DOHH2 (cell line): Measurements from ENCODE around the gene RNF111.
"Not testable (repeated sequence)": the region's sequence is repeated elsewhere in the genome, so short reads cannot be mapped to it uniquely, and the experiment has no call there.

Experiments
- H3F3A ChIP-seq: fragments of 200-600 bp; sonication (generic), shearing (Covaris generic); 2 replicates; pipeline ENCODE4 v1.6.0; 2016; ENCODE audit warnings: antibody characterized with exemption, mild to moderate bottlenecking; ENCODE audit not compliant: control insufficient read depth, insufficient read depth
- H3K27ac ChIP-seq: fragments of 200-600 bp; sonication (generic); 2 replicates; pipeline ENCODE4 v1.5.1; 2014; ENCODE audit warnings: low read depth, mild to moderate bottlenecking, low read length, moderate library complexity
- H3K27me3 ChIP-seq: fragments of 200-600 bp; sonication (generic); 2 replicates; pipeline ENCODE4 v1.6.1; 2014; ENCODE audit warnings: mild to moderate bottlenecking, low read length, mixed read lengths; ENCODE audit not compliant: control insufficient read depth
- H3K36me3 ChIP-seq: fragments of 200-600 bp; sonication (generic); 2 replicates; pipeline ENCODE4 v1.6.1; 2014; ENCODE audit warnings: mild to moderate bottlenecking, low read length, moderate library complexity, mixed read lengths; ENCODE audit not compliant: control insufficient read depth
- H3K4me1 ChIP-seq: fragments of 200-600 bp; sonication (generic); 2 replicates; pipeline ENCODE4 v1.6.1; 2014; ENCODE audit warnings: mild to moderate bottlenecking, low read length, mixed read lengths; ENCODE audit not compliant: control insufficient read depth
- H3K4me2 ChIP-seq: fragments of 200-600 bp; sonication (generic); 2 replicates; pipeline ENCODE4 v1.6.0; 2014; ENCODE audit warnings: mild to moderate bottlenecking, low read length, moderate library complexity
- H3K4me3 ChIP-seq: fragments of 200-600 bp; sonication (generic); 2 replicates; pipeline ENCODE4 v1.5.1; 2014; ENCODE audit warnings: mild to moderate bottlenecking, low read length, mixed read lengths
- H3K79me2 ChIP-seq: fragments of 200-600 bp; sonication (generic); 2 replicates; pipeline ENCODE4 v1.6.1; 2014; ENCODE audit warnings: mild to moderate bottlenecking, low read length, mixed read lengths; ENCODE audit not compliant: control insufficient read depth
- H3K9me2 ChIP-seq: fragments of 200-600 bp; sonication (generic); replicated peaks from 2 replicates; pipeline ENCODE4 v1.6.1; 2014; ENCODE audit warnings: mild to moderate bottlenecking, low read length, mixed read lengths; ENCODE audit not compliant: control insufficient read depth
- H3K9me3 ChIP-seq: fragments of 200-600 bp; sonication (generic); 2 replicates; pipeline ENCODE4 v1.6.1; 2014; ENCODE audit warnings: antibody characterized with exemption, low read length, mixed read lengths; ENCODE audit not compliant: control insufficient read depth, insufficient read depth
- H4K20me1 ChIP-seq: fragments of 200-600 bp; sonication (generic); 2 replicates; pipeline ENCODE4 v1.6.0; 2014; ENCODE audit warnings: low read depth, mild to moderate bottlenecking, antibody characterized with exemption, low read length, moderate library complexity; ENCODE audit not compliant: control insufficient read depth, insufficient read depth
- EZH2phosphoT487 ChIP-seq: fragments of 200-600 bp; sonication (generic); IDR thresholded peaks from 2 replicates; pipeline ENCODE4 v1.6.1; 2017; ENCODE audit warnings: borderline replicate concordance, mild to moderate bottlenecking, antibody characterized with exemption, low read length, moderate library complexity, mixed read lengths
- TF ChIP-seq, protein P1 (sequence below): fragments of 200-600 bp; sonication (generic); IDR thresholded peaks from one replicate; pipeline ENCODE4 v1.5.1; 2014; ENCODE audit warnings: antibody characterized with exemption, mild to moderate bottlenecking, low read depth, low read length; ENCODE audit not compliant: poor library complexity, severe bottlenecking

Gene RNF111

GRCh38 chr15:59120937-59121336 is 133.5 kb downstream of the RNF111 start:
- H3K4me1 ChIP-seq, result no peaks in the 10 kb centered on the region
- no peaks in the 10 kb centered on the region for H3K27me3 ChIP-seq
- H3K4me2 ChIP-seq, result no peak overlapping the region

DNA sequence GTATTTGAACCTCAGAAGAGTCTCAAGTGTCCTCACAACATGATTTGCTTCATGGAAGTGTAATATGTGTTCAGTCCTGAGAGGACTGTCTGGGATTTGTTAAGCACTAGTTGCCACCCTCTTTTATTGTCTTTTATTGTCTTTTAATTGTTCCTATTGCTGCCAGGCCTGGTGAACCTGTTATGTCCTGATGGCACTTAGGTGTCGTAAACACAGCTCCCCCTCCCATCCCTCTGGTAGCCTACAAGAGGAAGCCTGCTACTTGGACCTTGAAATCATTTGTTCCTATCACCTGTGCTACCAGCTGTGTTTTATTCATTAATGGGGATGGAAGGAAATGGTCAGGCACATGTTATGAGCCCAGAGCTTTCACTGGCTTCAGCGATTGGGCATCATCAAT is 136.8 kb downstream of the RNF111 start:
- Histone ChIP-seq H3K36me3 (peaks cover 92% of the 10 kb centered on the region), H3F3A (0 out of 2 replicates have a peak, but pooled peaks cover 4% of the 10 kb centered on the region)

More at GRCh38 chr15:59120937-59121336, 133.5 kb downstream of the RNF111 start:
- peaks cover 92% of the 10 kb centered on the region for H3K36me3 ChIP-seq
- H3K9me3 ChIP-seq, result no peaks in the 10 kb centered on the region
- peaks cover 4% of the 10 kb centered on the region; the same call in 1 of the 2 replicates for H4K20me1 ChIP-seq
- peaks cover 17% of the 10 kb centered on the region for H3K79me2 ChIP-seq
- H3K9me2 ChIP-seq, result no peaks in the 10 kb centered on the region
- no peak overlapping the region for H3K4me3 ChIP-seq
- no peak overlapping the region for H3K27ac ChIP-seq
- TF ChIP-seq, protein P1, sequence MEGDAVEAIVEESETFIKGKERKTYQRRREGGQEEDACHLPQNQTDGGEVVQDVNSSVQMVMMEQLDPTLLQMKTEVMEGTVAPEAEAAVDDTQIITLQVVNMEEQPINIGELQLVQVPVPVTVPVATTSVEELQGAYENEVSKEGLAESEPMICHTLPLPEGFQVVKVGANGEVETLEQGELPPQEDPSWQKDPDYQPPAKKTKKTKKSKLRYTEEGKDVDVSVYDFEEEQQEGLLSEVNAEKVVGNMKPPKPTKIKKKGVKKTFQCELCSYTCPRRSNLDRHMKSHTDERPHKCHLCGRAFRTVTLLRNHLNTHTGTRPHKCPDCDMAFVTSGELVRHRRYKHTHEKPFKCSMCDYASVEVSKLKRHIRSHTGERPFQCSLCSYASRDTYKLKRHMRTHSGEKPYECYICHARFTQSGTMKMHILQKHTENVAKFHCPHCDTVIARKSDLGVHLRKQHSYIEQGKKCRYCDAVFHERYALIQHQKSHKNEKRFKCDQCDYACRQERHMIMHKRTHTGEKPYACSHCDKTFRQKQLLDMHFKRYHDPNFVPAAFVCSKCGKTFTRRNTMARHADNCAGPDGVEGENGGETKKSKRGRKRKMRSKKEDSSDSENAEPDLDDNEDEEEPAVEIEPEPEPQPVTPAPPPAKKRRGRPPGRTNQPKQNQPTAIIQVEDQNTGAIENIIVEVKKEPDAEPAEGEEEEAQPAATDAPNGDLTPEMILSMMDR, result no peak
- no peak for TF ChIP-seq EZH2phosphoT487
- 0 out of 2 replicates have a peak, but pooled peaks cover 5% of the 10 kb centered on the region for H3F3A ChIP-seq

GRCh38 chr15:59125683-59126082 is 138.2 kb downstream of the RNF111 start:
- H3K79me2 ChIP-seq, result peaks cover 62% of the 10 kb centered on the region

More for the DNA sequence above, 136.8 kb downstream of the RNF111 start:
- Histone ChIP-seq H3K27ac (no peak overlapping the region), H3K4me3 (no peak overlapping the region), H4K20me1 (peaks cover 4% of the 10 kb centered on the region; the same call in 1 of the 2 replicates), H3K79me2 (peaks cover 51% of the 10 kb centered on the region), H3K4me1 (peaks cover 9% of the 10 kb centered on the region), H3K4me2 (no peak overlapping the region), H3K27me3 (no peaks in the 10 kb centered on the region), H3K9me2 (no peaks in the 10 kb centered on the region), H3K9me3 (no peaks in the 10 kb centered on the region; the same call in 1 of the 2 replicates)
- no peak for TF ChIP-seq EZH2phosphoT487
- TF ChIP-seq, protein P1, result no peak

GRCh38 chr15:59127255-59127654 is 139.8 kb downstream of the RNF111 start:
- not testable (repeated sequence) for H3K4me1 ChIP-seq, H3K4me2 ChIP-seq, H3F3A ChIP-seq, H3K4me3 ChIP-seq, H3K27ac ChIP-seq, H3K9me3 ChIP-seq, H3K9me2 ChIP-seq, H3K27me3 ChIP-seq, H4K20me1 ChIP-seq
- Histone ChIP-seq H3K36me3 (peaks cover 99% of the 10 kb centered on the region), H3K79me2 (peaks cover 64% of the 10 kb centered on the region)

More at GRCh38 chr15:59125683-59126082, 138.2 kb downstream of the RNF111 start:
- not testable (repeated sequence) for H3F3A ChIP-seq, H3K27ac ChIP-seq, H3K9me3 ChIP-seq, H3K4me1 ChIP-seq, H4K20me1 ChIP-seq, H3K9me2 ChIP-seq, H3K27me3 ChIP-seq, H3K4me2 ChIP-seq, H3K4me3 ChIP-seq
- peaks cover 92% of the 10 kb centered on the region for H3K36me3 ChIP-seq
